HL-60 (cell line): Measurements from ENCODE around the gene PACRG.

Experiments used
- DNase-seq, 2 experiments: peaks; one replicate each; pipeline ENCODE4 v3.0.0-alpha.2; 2010 to 2020; ENCODE audit warnings: low read depth in 1 of 2, low spot score in 1 of 2
- H3K27ac ChIP-seq: fragments of 250-450 bp; sonication (Bioruptor Pico); replicated peaks from 2 replicates; pipeline ENCODE4 v1.5.1; 2020; ENCODE audit warnings: mild to moderate bottlenecking, moderate library complexity
- H3K27me3 ChIP-seq: fragments of 250-450 bp; sonication (Bioruptor Pico); 2 replicates; pipeline ENCODE4 v1.5.1; 2021; ENCODE audit warnings: mild to moderate bottlenecking, moderate library complexity; ENCODE audit not compliant: insufficient read depth, poor library complexity, severe bottlenecking
- H3K4me3 ChIP-seq: replicated peaks from 2 replicates; pipeline ENCODE4 v1.5.1; 2011; ENCODE audit warnings: mild to moderate bottlenecking, control low read depth, low read length; ENCODE audit not compliant: insufficient read depth
- CTCF ChIP-seq: IDR thresholded peaks from one replicate; pipeline ENCODE4 v1.5.1; 2011; ENCODE audit warnings: low read length, control low read depth, inconsistent platforms; ENCODE audit not compliant: insufficient read depth
- GABPA ChIP-seq: IDR thresholded peaks from 2 replicates; pipeline ENCODE4 v1.6.1; 2012; ENCODE audit warnings: low read depth
- POLR2AphosphoS5 ChIP-seq: IDR thresholded peaks from 2 replicates; pipeline ENCODE4 v1.6.1; 2012; ENCODE audit warnings: low read depth
- REST ChIP-seq: IDR thresholded peaks from 2 replicates; pipeline ENCODE4 v1.6.1; 2012; ENCODE audit warnings: low read depth; ENCODE audit not compliant: insufficient replicate concordance
- SPI1 ChIP-seq: IDR thresholded peaks from 2 replicates; pipeline ENCODE4 v1.6.1; 2012; ENCODE audit warnings: low read depth, mild to moderate bottlenecking, borderline replicate concordance

Gene PACRG

GRCh38 chr6:162730502-162730901 is 2.7 kb downstream of the PACRG start:
- no peak for DNase-seq
- Histone ChIP-seq H3K27ac (no peak overlapping the region), H3K27me3 (no peaks in the 10 kb centered on the region), H3K4me3 (no peak overlapping the region)
- TF ChIP-seq SPI1: no peak
- no peak for TF ChIP-seq REST
- no peak for TF ChIP-seq CTCF
- TF ChIP-seq POLR2AphosphoS5: no peak
- no peak for TF ChIP-seq GABPA

GRCh38 chr6:162733489-162733888 is 5.7 kb downstream of the PACRG start:
- Histone ChIP-seq H3K27me3 (no peaks in the 10 kb centered on the region), H3K27ac (no peak overlapping the region), H3K4me3 (no peak overlapping the region)
- DNase-seq: peak in 1 of 2 experiments; percentile 75
- peak; percentile 44; the same call in 1 of the 2 replicates for TF ChIP-seq SPI1
- TF ChIP-seq GABPA: peak; percentile 71
- TF ChIP-seq POLR2AphosphoS5: no peak

GRCh38 chr6:162736961-162737360 is 9.2 kb downstream of the PACRG start:
- DNase-seq: no peak
- TF ChIP-seq REST (no peak), POLR2AphosphoS5 (no peak), SPI1 (no peak), GABPA (no peak)
- H3K4me3 ChIP-seq: no peak overlapping the region
- H3K27ac ChIP-seq: no peak overlapping the region
- H3K27me3 ChIP-seq: no peaks in the 10 kb centered on the region

GRCh38 chr6:162750776-162751175 is 23.0 kb downstream of the PACRG start:
- H3K27ac ChIP-seq: no peak overlapping the region

GRCh38 chr6:162751211-162751859 is 23.6 kb downstream of the PACRG start:
- Histone ChIP-seq H3K27ac (no peak overlapping the region), H3K4me3 (no peak overlapping the region), H3K27me3 (no peaks in the 10 kb centered on the region)
- DNase-seq: no peak
- TF ChIP-seq GABPA: no peak
- no peak for TF ChIP-seq POLR2AphosphoS5
- no peak for TF ChIP-seq CTCF
- TF ChIP-seq REST: no peak
- no peak for TF ChIP-seq SPI1

More at GRCh38 chr6:162750776-162751175, 23.0 kb downstream of the PACRG start:
- TF ChIP-seq GABPA: no peak
- Histone ChIP-seq H3K27me3 (no peaks in the 10 kb centered on the region), H3K4me3 (no peak overlapping the region)
- no peak for DNase-seq
